HepG2 (cell line): ENCODE data around the gene PTCD3.

Experiments
- GMEB1 ChIP-seq: sonication (generic); formaldehyde crosslinking; IDR thresholded peaks from 2 replicates; pipeline ENCODE4 v1.5.1; 2020; ENCODE audit warnings: missing genetic modification reagents, mild to moderate bottlenecking, borderline replicate concordance
- MBNL3 ChIP-seq: fragments of 250-450 bp; sonication (Bioruptor Pico); conservative IDR thresholded peaks from 2 replicates; pipeline ENCODE4 v1.8.0; 2022; ENCODE audit warnings: mild to moderate bottlenecking, inconsistent platforms
- PHF21A ChIP-seq: sonication (generic); formaldehyde crosslinking; IDR thresholded peaks from 2 replicates; pipeline ENCODE4 v1.5.0; 2020; ENCODE audit warnings: mild to moderate bottlenecking, missing genetic modification reagents
- POLR2AphosphoS5 ChIP-seq: IDR thresholded peaks from 2 replicates; pipeline ENCODE4 v1.6.1; 2012; ENCODE audit warnings: low read depth, low read length
- SMAD1 ChIP-seq: sonication (generic); formaldehyde crosslinking; IDR thresholded peaks from 2 replicates; pipeline ENCODE4 v1.4.0; 2020; ENCODE audit warnings: missing genetic modification reagents, low read depth, mild to moderate bottlenecking, borderline replicate concordance
- YY1 ChIP-seq: IDR thresholded peaks from 2 replicates; pipeline ENCODE4 v1.6.1; 2011; ENCODE audit warnings: low read length, low read depth, moderate library complexity, mild to moderate bottlenecking; ENCODE audit not compliant: insufficient read depth, insufficient replicate concordance

- TF ChIP-seq SMAD1 (CRISPR knock-in tag) = no peak
- TF ChIP-seq YY1 = no peak
- TF ChIP-seq POLR2AphosphoS5 = no peak
- no peak for TF ChIP-seq GMEB1 (CRISPR knock-in tag)
- no peak for TF ChIP-seq MBNL3
- TF ChIP-seq PHF21A = no peak
Measured at GRCh38 chr2:86087936-86088850, 17.8 kb upstream of the PTCD3 start.
